Lower leg skin (tissue), 4 donors: ENCODE results near the gene CITED4. TPM values are rescaled to one million over a fixed set of nuclear protein-coding genes. Genes with fewer than 3 reads are reported as not detected.

Experiments used
- DNase-seq, 2 donors: peaks; one replicate each; pipeline ENCODE4 v3.0.0-alpha.2; 2019; ENCODE audit warnings: low spot score in 2 of 2
- H3K4me3 ChIP-seq: fragments of 200-600 bp; sonication (generic); 2 replicates; pipeline ENCODE4 v1.5.1; 2017; ENCODE audit warnings: mild to moderate bottlenecking, low read depth; ENCODE audit not compliant: poor library complexity, severe bottlenecking
- CTCF ChIP-seq, 3 donors: fragments of 450-650 bp; IDR thresholded peaks; one replicate each; pipeline ENCODE4 v1.5.1; 2016; ENCODE audit warnings: antibody characterized with exemption in 3 of 3, mild to moderate bottlenecking in 3 of 3, moderate library complexity in 2 of 3
- POLR2A ChIP-seq, 2 donors: fragments of 450-650 bp; IDR thresholded peaks; one replicate each; pipeline ENCODE4 v1.6.1; 2016 to 2017; ENCODE audit warnings: antibody characterized with exemption in 2 of 2, mild to moderate bottlenecking in 1 of 2, moderate library complexity in 1 of 2
- WGBS, 2 donors: methylation state at CpG; one replicate each; pipeline ENCODE4 v1.1.5; 2018; 5-methylcytosine and 5-hydroxymethylcytosine counted together
- intact Hi-C: fragments of 100-400 bp; cut with DNase I; formaldehyde crosslinking; loops from one replicate; pipeline ENCODE4 v1.15.0; 2023; ENCODE audit warnings: low total_unique reads
- total RNA-seq, 4 donors: library from RNA; depleted of rRNA; stranded (reverse); fragments of >200 nt; gene quantifications; one replicate each; pipeline ENCODE4 v1.1.0, GENCODE V29; 2016

CITED4 gene
- total RNA-seq, 4 donors from 2014 or later, result 135 to 172 (median 150) TPM

- intact Hi-C loops, result loop anchor here (2.0 kb wide), 1 partner anchor 103 kb away; no protein-coding TSS in a partner anchor
These were observed 12.2 kb downstream of the CITED4 start for GRCh38 chr1:40849801-40850592.

DNA sequence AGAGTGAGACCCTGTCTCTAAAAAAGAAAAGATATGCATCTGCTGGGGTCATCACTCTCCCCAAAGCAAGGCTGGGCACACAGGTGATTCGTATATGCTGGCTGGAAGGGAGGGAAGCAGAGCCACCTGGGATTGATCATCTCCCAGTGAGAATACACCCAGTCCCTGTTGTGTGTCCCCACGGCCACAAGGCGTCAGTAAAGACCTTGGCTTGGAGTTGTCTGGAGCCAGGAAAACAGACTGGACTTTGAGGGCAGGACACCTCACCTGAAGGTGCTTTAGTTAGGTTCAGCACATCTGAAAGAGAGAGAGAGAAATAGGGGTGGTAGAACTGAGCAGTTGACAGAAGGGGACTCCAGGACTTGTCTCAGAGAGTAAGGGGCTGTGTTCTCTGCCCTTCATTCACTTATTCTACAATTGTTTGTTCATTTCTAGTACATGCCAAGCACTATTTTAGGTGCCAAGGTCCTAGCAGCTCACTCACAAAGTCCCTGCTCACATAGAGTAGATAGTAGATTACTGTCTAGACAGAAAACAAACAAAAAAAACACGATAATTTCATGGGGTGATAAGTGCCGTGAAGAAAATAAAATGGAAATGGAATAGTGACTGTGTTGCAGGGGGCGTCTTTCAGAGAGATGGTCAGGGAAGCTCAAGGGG is 13.5 kb downstream of the CITED4 start:
- no peak overlapping the region for H3K4me3 ChIP-seq
- DNase-seq, result peak in 1 of 2 donors; percentile 89
- TF ChIP-seq POLR2A (IDR thresholded peaks at IDR 0.05) (no peak), CTCF (IDR thresholded peaks at IDR 0.05) (peak in 1 of 3 donors; percentile 44)
- intact Hi-C loops, result loop anchor here (2.0 kb wide), 1 partner anchor 104 kb away; no protein-coding TSS in a partner anchor
- WGBS, 2 donors, result 52 to 54% methylated on average over 6 of the region's 6 CpGs

More at GRCh38 chr1:40849801-40850592, 12.2 kb downstream of the CITED4 start:
- TF ChIP-seq POLR2A (IDR thresholded peaks at IDR 0.05), result no peak
- TF ChIP-seq CTCF (IDR thresholded peaks at IDR 0.05), result no peak
- H3K4me3 ChIP-seq, result no peak overlapping the region
- 17 to 18% methylated on average over 12 of the region's 12 CpGs for WGBS, 2 donors
- DNase-seq, result peak; percentile 44 to 93

DNA sequence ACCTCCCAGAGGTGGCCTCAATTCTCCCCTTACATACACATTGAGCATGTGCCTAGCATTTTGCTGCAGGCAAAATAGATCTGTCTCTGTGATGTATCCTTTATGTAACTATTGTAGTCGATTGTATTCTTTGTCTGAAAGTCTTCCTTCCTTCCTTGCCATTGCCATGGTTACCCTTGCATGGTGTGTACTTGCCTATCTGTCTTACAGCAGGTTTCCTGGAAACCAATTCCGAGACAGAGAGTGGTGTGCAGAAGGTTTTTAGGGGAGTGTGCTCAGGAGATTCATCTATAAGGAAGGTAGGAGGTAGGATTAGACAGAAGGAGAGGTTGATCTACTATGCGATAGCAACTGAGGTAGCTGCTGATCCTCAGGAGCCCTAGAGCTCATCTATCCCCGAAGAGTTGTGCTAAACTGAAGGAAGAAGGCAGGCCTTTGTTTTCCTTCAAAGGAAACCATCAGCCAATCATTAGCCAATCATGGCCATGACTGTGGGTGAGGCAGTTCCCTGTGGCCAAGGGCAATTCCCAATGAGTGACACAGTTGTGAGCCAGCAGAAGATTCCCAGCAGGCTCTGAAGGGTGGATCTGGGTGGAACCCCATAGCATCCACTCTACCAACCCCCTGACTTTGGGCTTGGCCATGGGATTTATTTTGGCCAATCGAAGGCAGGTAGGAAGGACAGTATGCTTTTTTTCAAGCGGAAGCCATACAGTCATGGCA is 15.0 kb downstream of the CITED4 start:
- 83 to 85% methylated on average over 6 of the region's 6 CpGs for WGBS, 2 donors
- no peak for DNase-seq
- intact Hi-C loops, result no loop called here
- no peak for TF ChIP-seq POLR2A (IDR thresholded peaks at IDR 0.05)
- no peak for TF ChIP-seq CTCF (IDR thresholded peaks at IDR 0.05)
- H3K4me3 ChIP-seq, result no peak overlapping the region

DNA sequence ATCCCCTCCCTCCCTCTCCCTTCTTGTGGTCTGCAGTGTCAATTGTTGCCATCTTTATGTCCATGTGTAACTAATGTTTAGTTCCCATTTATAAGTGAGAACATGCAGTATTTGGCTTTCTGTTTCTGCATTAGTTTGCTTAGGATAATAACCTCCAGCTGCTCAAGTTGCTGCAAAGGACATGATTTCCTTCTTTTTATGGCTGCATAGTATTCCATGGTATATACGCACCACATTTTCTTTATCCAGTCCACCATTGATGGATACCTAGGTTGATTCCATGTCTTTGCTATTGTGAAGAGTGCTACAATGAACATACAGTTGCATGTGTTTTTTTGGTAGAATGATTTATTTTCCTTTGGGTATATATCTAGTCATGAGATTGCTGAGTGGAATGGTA is 16.3 kb downstream of the CITED4 start:
- no peak for DNase-seq
- 96 to 98% methylated on average over 1 of the region's 1 CpG for WGBS, 2 donors
- no peak overlapping the region for H3K4me3 ChIP-seq
- intact Hi-C loops, result no loop called here
- TF ChIP-seq POLR2A (IDR thresholded peaks at IDR 0.05) (no peak), CTCF (IDR thresholded peaks at IDR 0.05) (no peak)

DNA sequence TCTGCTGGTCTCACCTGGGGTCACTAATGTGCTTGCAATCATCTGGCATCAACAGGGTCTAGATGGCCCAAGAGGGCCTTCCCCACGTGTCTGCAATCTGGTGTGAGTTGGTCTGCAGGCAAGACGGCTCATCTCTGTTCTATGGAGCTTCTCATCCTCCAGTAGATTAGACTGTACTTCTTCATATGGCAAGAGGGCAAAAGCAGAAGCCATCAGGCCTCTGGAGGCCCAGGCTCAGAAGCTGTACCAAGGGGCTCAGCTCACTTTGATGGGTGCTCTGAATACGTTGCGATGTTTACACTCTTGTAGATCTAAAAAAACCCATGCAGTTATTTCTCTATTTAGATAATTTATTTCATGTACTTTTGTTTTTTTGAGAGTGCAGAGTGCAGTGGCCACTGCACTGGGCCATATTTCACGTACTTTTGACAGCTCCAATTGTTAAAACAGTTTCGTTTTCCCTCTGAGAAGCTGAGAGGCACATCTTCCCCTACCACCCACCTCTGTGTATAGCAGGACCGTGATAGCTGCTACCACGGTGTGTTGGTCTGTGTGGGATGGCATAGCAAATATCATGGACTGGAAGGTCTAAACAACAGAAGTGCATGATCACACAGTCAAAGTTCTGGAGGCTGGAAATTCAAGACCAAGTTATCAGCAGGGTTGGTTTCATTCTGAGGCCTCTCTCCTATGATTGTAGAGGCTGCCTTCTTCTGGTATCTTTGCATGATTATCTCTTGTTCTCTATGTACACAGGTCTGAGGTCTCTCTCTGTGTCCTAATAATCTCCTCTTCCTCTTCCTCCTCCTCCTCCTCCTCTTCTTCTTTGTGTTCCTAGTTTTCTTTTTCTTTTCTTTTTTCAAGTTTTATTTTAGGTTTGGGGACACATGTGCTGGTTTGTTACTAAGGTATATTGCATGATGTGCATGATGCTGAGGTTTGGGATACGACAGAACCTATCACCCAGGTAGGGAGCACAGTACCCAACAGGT is 17.0 kb downstream of the CITED4 start:
- TF ChIP-seq CTCF (IDR thresholded peaks at IDR 0.05), result no peak
- TF ChIP-seq POLR2A (IDR thresholded peaks at IDR 0.05), result no peak
- DNase-seq, result no peak
- 76 to 77% methylated on average over 9 of the region's 9 CpGs for WGBS, 2 donors
- no peak overlapping the region for H3K4me3 ChIP-seq
- intact Hi-C loops, result no loop called here
